ENCODE results near the gene DCUN1D1.
"Not testable (repeated sequence)": the region's sequence is repeated elsewhere in the genome, so short reads cannot be mapped to it uniquely, and the experiment has no call there.

Gene DCUN1D1

DNA sequence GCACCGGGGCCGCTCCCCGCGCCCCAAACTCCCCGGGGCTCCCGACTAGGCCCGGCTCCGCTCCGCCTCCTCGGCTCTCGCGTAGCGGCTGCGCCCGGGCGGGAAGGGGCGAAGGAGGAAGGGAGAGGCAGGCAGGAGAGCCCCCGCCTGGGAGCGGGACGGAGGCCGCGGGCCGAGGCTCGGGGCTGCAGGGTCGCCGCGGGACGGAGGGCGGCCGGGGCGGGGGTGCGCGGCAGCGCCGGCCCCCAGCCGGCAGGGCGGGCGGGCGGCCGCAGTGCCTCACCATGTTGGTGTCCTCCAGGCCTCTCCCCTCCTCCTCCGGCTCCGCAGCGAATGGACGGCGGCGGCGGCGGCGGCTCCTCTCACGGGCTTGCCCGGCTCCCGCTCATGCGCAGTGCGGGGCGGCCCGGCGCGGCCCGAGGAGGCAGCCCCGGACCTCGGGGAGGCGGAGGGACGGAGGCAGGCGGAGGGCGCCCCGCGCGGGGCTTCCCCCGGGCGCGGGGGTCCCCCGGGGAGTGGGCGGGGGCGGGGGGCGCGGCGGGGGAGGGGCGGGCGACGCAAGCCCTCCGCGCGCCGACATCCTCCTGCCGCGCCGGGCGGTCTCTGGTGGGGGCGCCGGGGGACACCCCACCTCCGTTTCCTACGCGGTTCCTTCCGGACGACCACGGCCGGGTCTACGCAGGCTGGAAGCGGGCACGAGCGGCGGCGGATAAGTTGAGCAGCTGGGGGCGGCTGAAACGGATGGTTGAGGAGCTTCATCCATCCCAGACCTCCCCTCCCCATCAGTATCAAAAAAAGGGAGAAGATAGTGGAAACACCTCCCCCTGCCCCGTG, at the start of gene DCUN1D1:
TSS of gene DCUN1D1 (minus strand) at position 335 of the 834 bp plus-strand sequence. CDS start at position 286, 49 bp downstream.
- peak; percentile 93 for DNase-seq (ENCODE audit: low spot score)

DNA sequence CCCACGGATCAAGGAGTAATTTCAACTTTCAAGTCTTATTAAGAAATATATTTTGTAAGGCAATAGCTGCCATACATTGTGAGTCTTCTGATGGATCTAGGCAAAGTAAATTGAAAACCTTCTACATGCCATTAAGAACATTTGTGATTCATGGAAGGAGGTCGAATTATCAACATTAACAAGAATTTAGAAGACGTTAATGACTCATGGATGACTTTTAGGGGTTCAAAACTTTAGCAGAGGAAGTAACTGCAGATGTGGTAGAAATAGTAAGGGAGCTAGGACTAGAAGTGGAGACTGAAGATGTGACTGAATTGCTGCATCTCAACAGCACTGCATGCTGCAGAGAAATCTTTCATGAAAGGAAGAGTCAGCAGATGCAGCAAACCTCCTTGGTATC, 48.1 kb upstream of the DCUN1D1 start:
- DNase-seq (ENCODE audit: low spot score): no peak

DNA sequence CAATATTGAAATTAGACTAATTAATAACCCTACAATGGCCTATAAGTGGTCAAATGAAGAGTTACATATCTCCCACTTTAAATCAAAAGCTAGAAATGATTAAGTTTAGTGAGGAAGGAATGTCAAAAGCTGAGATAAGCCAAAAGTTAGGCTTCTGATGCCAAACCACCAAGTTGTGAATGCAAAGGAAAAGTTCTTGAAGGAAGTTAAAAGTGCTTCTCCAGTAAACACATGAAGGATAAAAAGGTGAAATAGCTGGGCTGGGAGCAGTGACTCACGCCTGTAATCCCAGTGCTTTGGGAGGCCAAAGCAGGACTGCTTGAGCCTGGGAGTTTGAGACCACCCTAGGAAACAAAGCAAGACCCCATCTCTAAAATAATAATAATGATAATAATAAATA, 46.9 kb upstream of the DCUN1D1 start:
- DNase-seq (ENCODE audit: low spot score): no peak

DNA sequence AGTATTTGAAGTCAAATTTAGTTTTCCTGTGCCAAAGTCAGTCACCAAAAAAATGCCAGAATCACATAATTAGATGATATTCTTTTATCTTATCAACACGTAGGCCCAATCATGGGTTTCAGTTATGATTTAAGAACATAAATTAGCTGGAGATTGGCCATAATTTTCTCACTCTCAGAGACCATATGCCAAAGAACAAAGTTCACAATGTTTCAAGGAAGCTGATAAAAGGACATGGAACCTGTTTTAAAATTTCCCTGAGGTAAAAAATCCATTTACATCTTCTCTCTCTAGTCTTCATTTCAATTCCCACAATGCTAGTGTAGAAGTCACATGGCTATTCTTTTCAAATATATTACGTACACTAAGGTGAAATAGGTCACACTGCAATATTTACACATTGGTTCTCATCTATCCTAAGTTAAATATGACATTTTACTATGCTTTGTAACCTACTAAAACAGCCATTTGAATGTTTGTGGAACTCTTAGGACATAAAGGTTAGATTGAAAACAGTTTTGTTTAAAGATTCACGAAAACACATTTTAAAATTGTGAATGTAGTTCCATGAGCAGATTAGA, 42.7 kb upstream of the DCUN1D1 start:
- DNase-seq (ENCODE audit: low spot score): no peak

DNA sequence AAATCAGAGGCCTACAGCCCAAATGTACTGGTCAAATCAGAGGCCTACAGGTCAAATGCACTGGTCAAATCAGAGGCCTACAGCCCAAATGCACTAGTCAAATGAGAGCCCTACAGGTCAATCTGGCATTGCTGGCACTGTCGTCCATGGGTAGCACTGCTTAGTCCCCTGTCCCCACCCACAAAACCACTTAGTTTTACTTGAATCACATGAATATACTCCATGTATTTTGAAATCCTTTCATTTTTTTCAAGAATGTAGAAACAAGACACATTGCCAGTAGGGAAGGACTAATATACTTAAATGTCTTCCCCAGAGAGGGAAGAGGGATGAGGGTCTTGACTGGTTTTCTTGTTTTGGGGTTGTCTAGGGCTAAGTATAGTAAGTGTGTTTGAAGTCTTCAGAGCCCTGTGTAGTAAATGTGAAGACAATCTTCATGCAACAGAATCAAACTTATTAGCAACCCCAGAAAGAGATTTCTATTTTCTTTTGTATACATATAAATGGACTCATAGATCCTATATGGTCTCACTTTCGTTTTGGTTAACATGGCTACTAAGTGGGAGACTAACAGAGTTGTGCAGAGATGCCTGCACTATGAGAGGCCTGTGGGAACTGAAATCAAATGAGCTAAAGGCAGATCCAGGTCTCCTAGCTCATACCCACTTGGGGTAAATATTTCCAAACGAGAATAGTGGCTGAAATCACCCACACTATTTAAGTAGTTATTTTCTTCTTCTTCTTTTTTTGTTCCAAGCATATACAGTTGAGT, 38.3 kb upstream of the DCUN1D1 start:
- no peak for DNase-seq (ENCODE audit: low spot score)

DNA sequence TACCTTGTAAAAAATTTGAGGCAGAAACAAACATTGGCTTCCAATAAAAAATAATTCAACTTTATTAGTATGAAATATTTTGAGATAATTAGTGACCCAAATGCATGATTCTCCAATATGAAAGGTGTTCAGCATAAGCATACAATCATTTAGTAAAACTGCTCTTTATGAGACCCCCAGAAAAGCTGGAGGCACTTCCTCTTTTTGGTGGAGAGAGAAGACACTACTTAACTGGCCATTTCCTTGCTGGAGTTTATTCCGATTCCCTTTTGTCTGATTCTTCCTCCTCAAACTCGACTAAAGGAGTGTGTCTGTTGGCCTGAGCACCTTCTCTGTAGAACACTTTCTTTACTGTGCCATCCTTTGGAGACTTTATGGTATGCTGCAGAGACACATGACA, 34.8 kb upstream of the DCUN1D1 start:
- no peak for DNase-seq (ENCODE audit: low spot score)

DNA sequence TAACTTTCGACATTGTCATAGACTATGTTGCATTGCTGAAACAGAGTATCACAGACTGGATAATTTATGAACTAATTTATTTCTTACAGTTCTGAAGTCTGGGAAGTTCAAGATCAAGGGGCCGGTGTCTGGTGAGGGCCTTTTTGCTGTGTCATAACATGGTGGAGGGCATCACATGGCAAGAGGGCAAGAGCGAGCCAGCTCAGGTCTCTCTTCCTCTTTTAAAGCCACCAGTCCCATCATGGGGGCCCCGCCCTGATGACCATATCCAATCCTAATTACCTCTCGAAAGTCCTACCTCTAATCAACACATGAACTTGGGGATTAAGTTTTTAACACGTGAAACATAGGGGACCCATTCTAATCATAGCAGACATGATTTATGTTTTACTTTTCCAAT, 33.5 kb upstream of the DCUN1D1 start:
- no peak for DNase-seq (ENCODE audit: low spot score)

DNA sequence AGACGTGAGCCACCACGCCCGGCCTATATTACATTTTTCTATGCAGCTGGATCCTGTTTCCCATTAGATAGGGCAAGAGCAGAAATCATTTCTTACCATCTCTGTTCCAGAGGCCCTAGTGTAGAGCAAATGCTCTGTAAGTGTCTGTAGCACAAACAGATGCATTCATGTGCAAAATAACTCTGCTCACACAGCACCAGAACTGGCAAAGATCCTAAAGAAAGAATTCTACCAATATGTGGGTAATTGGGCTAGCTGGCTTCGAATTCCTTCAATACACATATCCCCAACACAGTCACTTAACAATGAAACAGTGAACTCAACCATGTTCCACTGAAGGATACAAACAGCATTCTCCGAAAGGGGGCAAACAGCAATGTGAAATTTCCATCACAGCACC, 32.7 kb upstream of the DCUN1D1 start:
- no peak for DNase-seq (ENCODE audit: low spot score)

DNA sequence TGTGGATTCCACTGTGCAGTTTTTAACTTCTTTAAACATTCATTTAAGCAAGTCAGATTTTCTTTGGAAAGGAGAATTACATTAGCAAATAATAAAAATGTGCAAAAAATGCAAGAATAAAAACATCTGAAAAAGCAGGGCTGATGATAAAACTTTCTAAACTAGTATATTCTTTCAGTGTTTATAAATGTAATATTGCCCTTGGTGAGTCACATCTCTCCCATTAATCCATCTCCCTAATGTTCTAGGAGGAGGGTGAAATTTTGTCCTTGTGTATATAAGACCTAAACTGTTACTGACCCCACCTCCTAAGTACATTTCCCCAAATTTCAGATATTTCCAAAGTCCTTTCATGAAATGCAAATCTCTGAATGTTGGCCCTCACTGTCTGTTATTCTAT, 28.5 kb upstream of the DCUN1D1 start:
- DNase-seq (ENCODE audit: low spot score): no peak

DNA sequence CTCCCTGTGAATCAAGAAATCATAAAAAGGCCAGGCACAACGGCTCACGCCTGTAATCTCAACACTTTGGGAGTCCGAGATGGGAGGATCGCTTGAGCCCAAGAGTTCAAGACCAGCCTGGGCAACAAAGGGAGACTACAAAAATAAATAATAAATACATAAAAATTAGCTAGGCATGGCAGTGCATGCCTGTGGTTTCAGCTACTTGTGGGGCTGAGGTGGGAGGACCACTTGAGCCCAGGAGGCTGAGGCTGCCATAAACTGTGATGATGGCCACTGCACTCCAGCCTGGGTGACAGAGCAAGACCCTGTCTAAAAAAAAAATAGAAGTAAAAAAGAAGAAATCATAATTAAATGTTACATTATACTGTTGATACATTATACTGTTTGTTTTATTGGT, 28.0 kb upstream of the DCUN1D1 start:
- DNase-seq (ENCODE audit: low spot score): no peak

DNA sequence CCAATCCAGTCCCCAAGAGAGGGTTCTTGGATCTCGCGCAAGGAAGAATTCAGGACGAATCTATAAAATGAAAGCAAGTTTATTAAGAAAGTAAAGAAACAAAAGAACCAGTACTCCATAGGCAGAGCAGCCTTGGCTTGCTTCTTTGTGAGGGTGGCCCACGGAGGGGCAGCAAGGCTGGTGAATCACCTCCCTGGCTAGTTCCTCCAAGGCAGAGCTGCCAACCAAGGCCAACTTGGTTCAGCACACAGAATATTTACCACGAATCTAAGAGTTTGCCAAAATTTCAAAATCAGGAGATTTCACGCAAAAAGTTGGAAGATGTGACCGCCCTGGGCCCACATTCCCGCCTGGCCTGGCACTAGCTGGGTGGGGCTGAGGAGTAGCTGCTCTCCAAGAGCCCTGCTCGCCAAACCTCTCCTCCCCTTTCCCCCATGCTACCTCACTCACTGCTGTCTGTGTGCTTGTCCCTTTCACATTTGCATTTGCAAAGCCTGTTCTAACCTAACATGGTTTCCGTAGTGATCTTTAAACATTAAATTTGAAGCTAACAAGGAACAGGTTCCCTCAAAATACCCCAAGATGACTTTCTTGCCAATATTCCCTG, 26.2 kb upstream of the DCUN1D1 start:
- no peak for DNase-seq (ENCODE audit: low spot score)

DNA sequence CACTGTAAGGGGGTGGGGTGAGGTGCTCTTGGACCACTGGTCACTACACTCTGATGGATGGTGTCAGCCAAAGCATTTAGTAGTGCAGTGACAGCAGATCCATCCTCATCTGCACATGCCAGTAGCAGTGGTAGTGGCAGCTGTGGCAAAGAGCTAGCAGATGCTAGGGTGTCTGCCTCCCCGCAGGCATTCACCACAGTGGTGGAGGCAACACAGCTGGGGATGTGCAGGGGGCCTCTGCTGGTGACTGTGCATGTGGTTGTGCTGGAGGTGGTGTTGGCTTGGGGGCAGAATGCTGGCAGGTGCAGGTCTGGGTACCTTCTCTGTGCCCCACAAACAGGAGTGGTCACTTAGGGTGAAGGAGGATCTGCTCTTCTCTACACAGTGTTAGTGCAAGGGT, 19.4 kb upstream of the DCUN1D1 start:
- DNase-seq (ENCODE audit: low spot score): no peak

DNA sequence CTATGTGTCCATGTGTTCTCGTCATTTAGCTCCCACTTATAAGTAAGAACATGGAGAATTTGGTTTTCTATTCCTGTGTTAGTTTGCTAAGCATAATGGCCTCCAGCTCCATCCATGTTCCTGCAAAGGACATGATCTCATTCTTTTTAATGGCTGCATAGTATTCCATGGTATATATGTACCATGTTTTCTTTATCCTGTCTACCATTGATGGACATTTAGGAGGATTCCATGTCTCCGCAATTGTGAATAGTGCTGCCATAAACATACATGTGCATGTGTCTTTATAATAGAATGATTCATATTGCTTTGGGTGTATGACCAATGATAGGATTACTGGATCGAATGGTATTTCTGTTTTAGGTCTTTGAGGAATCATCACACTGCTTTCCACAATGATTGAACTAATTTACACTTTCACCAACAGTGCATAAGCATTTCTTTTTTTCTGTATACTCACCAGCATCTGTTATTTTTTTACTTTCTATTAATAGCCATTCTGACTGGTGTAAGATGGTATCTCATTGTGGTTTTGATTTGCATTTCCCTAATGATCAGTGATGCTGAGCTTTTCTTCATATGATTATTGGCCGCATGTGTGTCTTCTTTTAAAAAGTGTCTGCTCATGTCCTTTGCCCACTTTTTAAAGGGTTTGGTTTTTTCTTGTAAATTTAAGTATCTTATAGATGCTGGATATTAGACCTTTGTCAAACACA, 13.3 kb upstream of the DCUN1D1 start:
- not testable (repeated sequence) for DNase-seq (ENCODE audit: low spot score)

DNA sequence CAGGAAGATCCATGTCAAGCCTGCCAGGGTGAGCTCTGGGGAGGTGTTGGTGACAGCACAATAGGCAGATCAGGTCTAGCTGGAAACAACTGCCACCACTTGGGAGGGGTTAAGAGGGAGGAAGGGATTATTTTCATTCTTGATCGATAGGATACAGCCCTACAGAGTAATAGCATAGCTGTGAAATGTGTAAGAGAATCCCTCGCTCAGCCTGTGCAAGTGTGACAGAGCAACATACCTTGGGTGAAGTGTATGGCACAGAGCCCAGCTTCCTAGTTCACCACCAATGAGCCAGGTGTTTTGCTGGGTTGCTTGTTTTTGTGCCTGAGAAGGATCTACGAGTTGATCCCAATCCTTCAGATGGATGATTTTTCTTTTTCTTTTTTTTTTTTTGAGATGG, 9.2 kb upstream of the DCUN1D1 start:
- DNase-seq (ENCODE audit: low spot score): no peak

DNA sequence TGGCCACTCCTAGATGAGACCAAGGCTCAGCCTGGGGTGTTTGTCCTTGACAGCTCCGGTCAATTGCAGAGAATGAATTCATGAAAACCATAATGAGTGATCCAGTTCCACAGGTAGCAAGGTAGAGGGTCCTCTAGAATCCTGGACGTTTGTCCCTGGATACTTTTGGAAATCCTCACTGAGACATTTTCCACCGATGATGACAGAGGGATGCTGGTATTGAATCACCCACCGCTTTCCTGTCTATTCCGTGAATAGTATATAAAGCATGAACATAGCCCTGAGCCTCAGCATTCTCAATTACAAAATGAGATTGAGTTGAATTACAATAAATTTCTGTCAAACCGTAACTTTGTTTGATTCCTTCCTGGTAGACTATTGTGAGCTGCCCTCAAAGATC, 5.7 kb upstream of the DCUN1D1 start:
- DNase-seq (ENCODE audit: low spot score): no peak

DNA sequence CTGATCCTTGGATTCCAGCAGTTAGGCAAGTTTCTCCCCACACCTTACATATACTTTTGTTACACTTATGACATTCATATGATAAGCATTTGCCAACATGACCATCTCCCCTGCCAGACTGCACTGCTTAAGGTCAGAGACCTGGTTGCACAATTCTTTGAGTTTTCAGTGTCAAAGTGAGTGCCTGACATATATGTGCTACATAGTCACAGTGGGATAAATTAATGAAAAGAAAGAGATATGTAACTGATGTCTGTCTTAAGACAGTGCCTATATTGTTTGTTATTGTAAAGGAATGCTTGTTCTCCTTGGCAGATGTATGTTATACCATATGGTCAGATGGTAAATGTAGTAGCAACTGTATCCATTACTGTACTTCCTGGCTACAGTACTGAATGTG, 3.5 kb upstream of the DCUN1D1 start:
- no peak for DNase-seq (ENCODE audit: low spot score)

DNA sequence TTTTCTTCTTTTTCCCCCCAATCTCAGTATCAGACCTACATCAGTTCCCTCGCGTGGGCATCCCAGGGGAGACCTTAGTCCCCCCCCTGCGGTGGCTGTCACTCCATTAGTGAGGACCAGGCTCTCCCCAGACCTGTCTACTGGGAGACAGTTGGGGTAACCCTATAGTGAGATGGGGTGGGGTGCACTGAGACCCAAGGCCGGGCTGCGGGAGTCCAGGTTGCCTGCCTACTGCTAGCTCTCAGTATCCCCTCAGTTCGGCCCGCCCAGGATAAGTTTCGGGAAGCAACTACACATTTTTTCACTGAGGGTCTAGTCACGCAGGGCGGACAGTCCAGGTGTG, 671 bp upstream of the DCUN1D1 start:
- DNase-seq (ENCODE audit: low spot score): peak; percentile 18

DNA sequence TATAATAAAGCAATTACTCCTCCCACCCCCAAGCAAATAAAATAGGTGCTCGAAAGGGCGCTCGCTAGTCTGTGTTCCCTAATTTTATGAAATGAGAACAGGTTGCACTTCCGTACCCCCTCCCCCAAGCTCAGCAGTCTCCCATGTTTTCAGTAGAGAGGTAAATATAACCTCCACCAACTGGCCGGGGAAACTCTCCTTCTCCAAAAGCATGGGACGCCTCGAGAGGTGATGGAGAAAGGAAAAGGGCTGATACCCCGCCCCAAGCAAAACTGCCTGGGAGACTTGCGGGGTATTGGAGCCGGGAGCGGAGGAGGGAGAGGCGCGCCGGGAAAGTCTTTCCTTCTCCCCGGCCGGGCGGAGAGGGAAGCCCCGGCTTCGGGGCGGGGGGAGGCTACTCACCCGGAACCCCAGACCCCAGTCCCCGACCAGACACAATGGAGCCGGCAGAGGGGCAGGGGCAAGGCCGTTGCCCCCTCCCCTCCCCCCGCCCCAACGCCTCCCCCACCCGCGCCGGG, 605 bp downstream of the DCUN1D1 start:
- peak; percentile 40 for DNase-seq (ENCODE audit: low spot score)

DNA sequence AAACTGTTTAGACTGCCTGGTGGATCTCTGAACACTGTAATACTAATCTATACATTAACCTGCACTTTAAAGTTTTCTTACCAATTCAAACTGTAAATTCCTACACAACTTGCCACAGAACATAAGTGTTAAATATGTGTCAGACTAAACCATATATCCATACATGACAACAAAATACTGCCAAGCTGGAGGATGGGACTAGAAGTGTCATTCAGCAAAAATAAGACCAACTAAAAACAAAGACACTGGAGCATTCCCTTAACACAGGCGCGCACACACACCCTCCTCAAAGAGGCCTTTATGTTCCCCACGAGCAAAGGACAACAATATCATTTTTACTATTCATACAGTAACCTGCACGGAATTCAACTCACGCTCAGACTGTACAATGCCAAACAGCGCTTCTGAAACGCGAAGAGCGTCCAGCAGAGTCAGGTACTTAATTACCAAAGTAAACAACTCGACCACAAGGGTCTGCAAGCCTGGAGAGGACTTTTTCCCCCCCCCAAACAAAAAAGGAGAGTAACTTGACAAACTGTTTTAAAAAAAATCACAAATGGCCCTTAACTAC, 1.1 kb downstream of the DCUN1D1 start:
- no peak for DNase-seq (ENCODE audit: low spot score)

DNA sequence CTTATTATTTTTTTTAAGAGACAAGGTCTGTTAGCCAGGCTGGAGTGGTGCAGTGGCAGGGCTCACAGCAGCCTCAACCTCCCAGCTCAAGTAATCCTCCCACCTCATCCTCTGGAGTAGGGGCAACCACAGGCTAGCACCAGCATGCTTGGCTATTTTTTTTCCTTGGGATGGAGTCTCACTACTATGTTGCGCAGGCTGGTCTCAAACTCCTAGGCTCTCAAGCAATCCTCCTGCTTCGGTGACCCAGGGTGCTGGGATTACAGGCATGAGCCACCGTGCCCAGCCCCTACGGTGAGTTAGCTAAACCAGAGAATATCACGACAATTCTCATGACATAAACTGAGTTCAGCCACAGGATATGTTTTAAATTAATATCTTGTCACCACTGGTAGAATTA, 2.0 kb downstream of the DCUN1D1 start:
- no peak for DNase-seq (ENCODE audit: low spot score)

DNA sequence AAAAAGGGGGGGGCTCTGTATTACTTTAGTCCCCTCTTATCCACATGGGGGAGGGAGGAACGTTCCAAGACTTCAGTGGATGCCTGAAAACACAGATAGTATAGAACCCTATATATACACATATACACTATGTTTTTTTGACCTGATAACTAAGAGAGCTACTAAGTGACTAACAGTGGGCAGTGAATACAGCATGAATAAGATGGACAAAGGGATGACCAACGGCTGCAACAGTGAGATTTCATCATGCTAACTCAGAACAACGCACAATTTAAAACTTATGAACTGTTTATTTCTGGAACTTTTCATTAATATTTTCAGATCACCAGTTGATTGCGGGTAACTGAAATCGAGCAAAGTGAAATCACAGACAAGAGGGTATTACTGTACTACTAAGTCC, 7.3 kb downstream of the DCUN1D1 start:
- DNase-seq (ENCODE audit: low spot score): no peak

DNA sequence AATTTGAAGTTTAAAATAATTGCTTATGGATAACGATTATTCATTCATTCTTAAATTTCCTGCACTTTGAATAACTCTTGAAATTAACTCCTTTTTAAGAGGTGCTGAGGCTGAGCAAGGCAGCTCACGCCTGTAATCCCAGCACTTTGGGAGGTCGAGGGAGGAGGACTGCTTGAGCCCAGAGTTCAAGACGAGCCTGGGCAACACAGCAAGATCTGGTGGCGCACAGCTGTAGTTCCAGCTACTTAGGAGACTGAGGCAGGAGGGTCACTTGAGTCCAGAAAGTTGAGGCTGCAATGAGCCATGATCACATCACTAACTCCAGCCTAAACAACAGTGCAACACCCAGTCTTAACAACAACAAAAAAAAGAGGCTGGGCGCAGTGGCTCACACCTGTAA, 8.0 kb downstream of the DCUN1D1 start:
- DNase-seq (ENCODE audit: low spot score): no peak

Data from germinal center (tissue), 1 donor.